Activated CD4-positive, alpha-beta T cell treated with anti-CD3 and anti-CD28 coated beads, Interleukin-2, amount 50 U/mL, for 1 hour (primary cell): ENCODE results near the gene CAMSAP1.

Source experiments
- DNase-seq: peaks from one replicate; pipeline ENCODE4 v3.0.0-alpha.2; 2020

CAMSAP1 gene

GRCh38 chr9:135809166-135809565 is 98.2 kb downstream of the CAMSAP1 start:
- DNase-seq, result no peak

GRCh38 chr9:135805422-135806022 is 101.8 kb downstream of the CAMSAP1 start:
- no peak for DNase-seq

GRCh38 chr9:135804581-135805421 is 102.5 kb downstream of the CAMSAP1 start:
- no peak for DNase-seq

- DNase-seq, result no peak
Observed at GRCh38 chr9:135803441-135803840, 103.9 kb downstream of the CAMSAP1 start.

- no peak for DNase-seq
Observed at GRCh38 chr9:135802876-135803419, 104.4 kb downstream of the CAMSAP1 start.

- no peak for DNase-seq
Observed at GRCh38 chr9:135801070-135801469, 106.3 kb downstream of the CAMSAP1 start.

- no peak for DNase-seq
Observed at GRCh38 chr9:135799261-135799660, 108.1 kb downstream of the CAMSAP1 start.

- no peak for DNase-seq
Observed at GRCh38 chr9:135798263-135798585, 109.1 kb downstream of the CAMSAP1 start.

GRCh38 chr9:135797507-135798262 is 109.7 kb downstream of the CAMSAP1 start:
- peak; percentile 11 for DNase-seq

GRCh38 chr9:135796784-135797485 is 110.4 kb downstream of the CAMSAP1 start:
- DNase-seq, result no peak

- no peak for DNase-seq
Observed at GRCh38 chr9:135795391-135795790, 112.0 kb downstream of the CAMSAP1 start.

GRCh38 chr9:135794361-135794885 is 112.9 kb downstream of the CAMSAP1 start:
- DNase-seq, result no peak

GRCh38 chr9:135794057-135794335 is 113.3 kb downstream of the CAMSAP1 start:
- DNase-seq, result no peak

GRCh38 chr9:135793221-135794056 is 113.9 kb downstream of the CAMSAP1 start:
- no peak for DNase-seq

GRCh38 chr9:135792268-135793128 is 114.8 kb downstream of the CAMSAP1 start:
- DNase-seq, result no peak

GRCh38 chr9:135791431-135792267 is 115.7 kb downstream of the CAMSAP1 start:
- no peak for DNase-seq

- no peak for DNase-seq
Observed at GRCh38 chr9:135790850-135791249, 116.5 kb downstream of the CAMSAP1 start.

- DNase-seq, result no peak
Observed at GRCh38 chr9:135790356-135790755, 117.0 kb downstream of the CAMSAP1 start.

- DNase-seq, result no peak
Observed at GRCh38 chr9:135789838-135790291, 117.5 kb downstream of the CAMSAP1 start.
